ENCODE data around the gene PROC.
A peak's percentile ranks its signal among the peaks of the same experiment; 100 is the strongest.
"Not testable (repeated sequence)": the region's sequence is repeated elsewhere in the genome, so short reads cannot be mapped to it uniquely, and the experiment has no call there.

Gene PROC

GRCh38 chr2:127394492-127394891, 23.7 kb upstream of the PROC start:
- DNase-seq (ENCODE audit: low spot score) = no peak

GRCh38 chr2:127397568-127398238, 20.5 kb upstream of the PROC start:
- DNase-seq (ENCODE audit: low spot score) = no peak

GRCh38 chr2:127398239-127398590, 20.0 kb upstream of the PROC start:
- peak; percentile 52 for DNase-seq (ENCODE audit: low spot score)

GRCh38 chr2:127400533-127400896, 17.7 kb upstream of the PROC start:
- no peak for DNase-seq (ENCODE audit: low spot score)

- DNase-seq (ENCODE audit: low spot score) = no peak
Measured at GRCh38 chr2:127400897-127401756, 17.1 kb upstream of the PROC start.

- DNase-seq (ENCODE audit: low spot score) = no peak
Measured at GRCh38 chr2:127401757-127402695, 16.2 kb upstream of the PROC start.

- no peak for DNase-seq (ENCODE audit: low spot score)
Measured at GRCh38 chr2:127403460-127403859, 14.8 kb upstream of the PROC start.

GRCh38 chr2:127404466-127405254, 13.6 kb upstream of the PROC start:
- DNase-seq (ENCODE audit: low spot score) = no peak

- no peak for DNase-seq (ENCODE audit: low spot score)
Measured at GRCh38 chr2:127405255-127405610, 13.0 kb upstream of the PROC start.

- DNase-seq (ENCODE audit: low spot score) = no peak
Measured at GRCh38 chr2:127406454-127406853, 11.8 kb upstream of the PROC start.

- DNase-seq (ENCODE audit: low spot score) = no peak
Measured at GRCh38 chr2:127407091-127407490, 11.1 kb upstream of the PROC start.

- DNase-seq (ENCODE audit: low spot score) = no peak
Measured at GRCh38 chr2:127407661-127408003, 10.6 kb upstream of the PROC start.

GRCh38 chr2:127408004-127408806, 10.0 kb upstream of the PROC start:
- DNase-seq (ENCODE audit: low spot score) = peak; percentile 88

GRCh38 chr2:127408807-127409099, 9.5 kb upstream of the PROC start:
- no peak for DNase-seq (ENCODE audit: low spot score)

GRCh38 chr2:127409716-127410115, 8.5 kb upstream of the PROC start:
- not testable (repeated sequence) for DNase-seq (ENCODE audit: low spot score)

GRCh38 chr2:127410871-127411652, 7.2 kb upstream of the PROC start:
- DNase-seq (ENCODE audit: low spot score) = no peak

- DNase-seq (ENCODE audit: low spot score) = no peak
Measured at GRCh38 chr2:127411653-127412369, 6.4 kb upstream of the PROC start.

- DNase-seq (ENCODE audit: low spot score) = no peak
Measured at GRCh38 chr2:127413200-127413599, 5.0 kb upstream of the PROC start.

GRCh38 chr2:127413782-127414637, 4.2 kb upstream of the PROC start:
- DNase-seq (ENCODE audit: low spot score) = no peak
